ENCODE measurements around the gene AKR7A3.
"Not testable (repeated sequence)": the region's sequence is repeated elsewhere in the genome, so short reads cannot be mapped to it uniquely, and the experiment has no call there.

AKR7A3 gene

DNA sequence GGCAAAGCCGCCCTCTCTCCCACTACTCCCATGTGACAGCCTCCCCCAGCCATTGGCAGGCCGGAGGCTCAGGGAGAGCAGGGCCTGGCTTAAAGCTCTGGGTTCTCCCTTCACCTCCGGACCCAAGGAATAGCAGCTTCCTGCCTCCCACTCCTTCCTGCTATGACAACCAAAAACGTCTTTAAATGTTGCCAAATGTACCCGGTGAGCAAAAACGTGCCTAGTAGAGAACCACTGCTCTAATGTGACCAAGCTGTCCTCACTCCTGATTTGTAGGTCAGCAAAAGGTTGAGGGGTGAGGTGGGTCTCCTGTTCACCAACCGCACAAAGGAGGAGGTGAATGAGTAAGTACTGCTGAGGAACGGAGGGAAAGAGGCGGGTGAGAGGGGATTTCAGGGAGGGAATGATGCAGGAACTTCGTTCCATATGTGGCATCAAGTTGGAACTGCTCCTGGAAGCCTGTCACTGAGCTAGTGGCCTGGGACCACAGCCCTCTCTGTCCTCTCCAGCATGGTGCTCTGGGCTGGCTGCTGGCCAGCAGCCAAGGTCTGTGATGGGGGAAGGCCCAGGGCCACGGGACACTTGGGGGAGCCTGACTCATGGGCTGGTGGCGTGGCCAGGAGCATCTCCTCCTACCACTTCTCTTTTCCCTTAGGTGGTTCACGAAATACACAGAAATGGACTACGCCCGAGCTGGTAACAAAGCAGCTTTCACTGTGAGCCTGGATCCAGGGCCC is 31.2 kb downstream of the AKR7A3 start:
- peak in 1 of 2 donors; percentile 20 for DNase-seq (ENCODE audit: extremely low read depth in 1 of 2, low read depth in 1 of 2)

DNA sequence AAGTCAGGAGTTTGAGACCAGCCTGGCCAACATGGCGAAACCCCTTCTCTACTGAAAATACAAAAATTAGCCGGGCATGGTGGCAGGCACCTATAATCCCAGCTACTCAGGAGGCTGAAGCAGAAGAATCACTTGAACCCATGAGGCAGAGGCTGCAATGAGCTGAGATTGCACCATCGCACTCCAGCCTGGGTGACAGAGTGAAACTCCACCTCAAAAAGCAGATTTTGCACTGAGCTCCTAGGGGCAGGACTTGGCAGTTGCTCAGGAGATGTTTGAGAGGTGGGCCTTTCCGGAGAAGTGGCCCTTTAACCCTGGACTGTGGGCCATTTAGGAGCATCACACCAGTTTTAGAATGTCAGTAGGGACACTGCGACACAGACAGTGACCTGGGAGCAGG is 32.3 kb downstream of the AKR7A3 start:
- DNase-seq (ENCODE audit: extremely low read depth in 1 of 2, low read depth in 1 of 2) = not testable (repeated sequence)

DNA sequence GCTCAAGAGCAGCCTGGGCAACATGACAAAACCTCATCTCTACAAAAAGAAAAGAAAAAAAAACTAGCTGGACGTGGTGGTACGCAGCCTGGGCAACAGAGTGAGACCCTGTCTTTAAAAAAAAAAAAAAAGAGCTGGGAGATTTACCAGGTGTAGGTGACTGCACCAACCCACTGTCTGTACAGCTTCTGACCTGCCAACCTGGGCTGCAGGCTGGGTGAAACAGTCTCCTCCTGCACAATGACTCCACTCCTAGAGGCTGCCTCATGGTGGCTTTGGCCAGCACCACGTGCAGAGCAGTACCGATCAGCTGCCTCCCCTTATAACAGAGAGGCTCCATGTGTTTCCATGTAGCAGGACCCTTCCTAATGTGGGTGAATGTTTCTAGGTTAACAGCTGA is 33.3 kb downstream of the AKR7A3 start:
- DNase-seq (ENCODE audit: extremely low read depth in 1 of 2, low read depth in 1 of 2) = no peak

DNA sequence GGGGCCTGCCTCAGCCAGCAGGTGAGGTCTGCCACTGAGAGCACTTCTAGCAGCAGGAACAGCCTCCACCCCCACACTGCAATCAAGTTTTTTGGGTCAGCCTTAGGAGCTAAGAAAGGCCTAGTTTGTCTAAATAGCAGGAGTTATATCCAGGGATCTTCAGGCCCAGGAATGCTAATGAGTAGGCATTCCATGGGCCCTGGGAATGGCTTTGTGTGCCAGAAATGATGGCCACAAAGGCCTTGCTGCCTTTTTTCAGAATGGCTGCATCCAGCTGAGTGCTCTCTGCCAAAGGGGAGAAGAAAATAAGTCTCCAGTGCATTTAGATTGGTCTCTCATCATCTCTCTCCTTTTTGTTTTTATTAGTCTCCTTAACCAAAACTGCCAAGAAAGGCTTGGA is 34.2 kb downstream of the AKR7A3 start:
- DNase-seq (ENCODE audit: extremely low read depth in 1 of 2, low read depth in 1 of 2) = no peak

DNA sequence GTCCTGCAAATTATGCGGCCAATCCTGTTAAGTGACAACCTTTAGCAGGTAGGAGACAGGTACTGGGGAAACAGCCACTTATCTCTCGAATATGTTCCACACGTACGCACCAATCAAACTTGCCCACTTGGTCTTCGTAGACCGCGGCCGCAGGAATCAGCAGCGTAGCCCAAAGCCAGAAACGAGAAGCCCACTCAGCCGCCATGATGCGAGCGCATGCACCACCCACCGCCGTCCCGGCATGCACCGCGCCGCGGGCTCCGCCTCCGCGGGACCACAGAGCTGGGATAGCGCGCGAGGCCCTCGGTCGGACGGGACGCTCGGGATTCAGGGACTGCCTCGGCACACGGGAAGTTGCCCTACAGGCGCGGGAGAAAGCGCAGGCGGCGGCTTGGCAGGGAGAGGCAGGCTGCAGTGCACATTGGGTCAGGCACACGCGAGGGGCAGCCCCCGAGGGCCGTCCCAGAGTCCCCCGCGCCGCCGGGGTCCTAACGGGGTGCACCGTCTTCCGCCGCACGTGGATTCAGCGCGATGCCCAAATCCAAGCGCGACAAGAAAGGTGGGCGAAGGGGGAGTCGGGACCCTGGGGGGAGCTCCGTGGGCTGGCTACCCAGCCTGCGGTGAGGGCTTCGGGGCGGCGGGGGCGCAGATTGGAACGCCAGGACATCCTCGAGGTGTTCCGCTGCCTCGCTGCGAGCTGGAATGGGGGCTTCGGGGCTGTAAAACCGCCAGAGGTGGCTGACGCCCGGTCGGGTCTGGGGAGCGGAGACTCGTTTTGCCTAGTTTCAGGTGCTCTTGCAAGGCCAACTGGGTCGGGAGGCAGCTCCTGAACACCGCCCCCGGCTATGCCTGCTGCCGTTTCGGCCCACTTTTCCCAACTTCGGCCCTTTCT is 37.0 kb downstream of the AKR7A3 start, which contains the start of the genes EMC1 and MRTO4:
Gene EMC1 (minus strand): TSS at position 220 of the 892 bp plus-strand sequence. CDS start 15 bp downstream, at position 205.
Gene MRTO4 (plus strand): TSS at position 501 of the 892 bp plus-strand sequence. CDS start 31 bp downstream, at position 532.
- peak; percentile 81 to 82 for DNase-seq (ENCODE audit: extremely low read depth in 1 of 2, low read depth in 1 of 2)

DNA sequence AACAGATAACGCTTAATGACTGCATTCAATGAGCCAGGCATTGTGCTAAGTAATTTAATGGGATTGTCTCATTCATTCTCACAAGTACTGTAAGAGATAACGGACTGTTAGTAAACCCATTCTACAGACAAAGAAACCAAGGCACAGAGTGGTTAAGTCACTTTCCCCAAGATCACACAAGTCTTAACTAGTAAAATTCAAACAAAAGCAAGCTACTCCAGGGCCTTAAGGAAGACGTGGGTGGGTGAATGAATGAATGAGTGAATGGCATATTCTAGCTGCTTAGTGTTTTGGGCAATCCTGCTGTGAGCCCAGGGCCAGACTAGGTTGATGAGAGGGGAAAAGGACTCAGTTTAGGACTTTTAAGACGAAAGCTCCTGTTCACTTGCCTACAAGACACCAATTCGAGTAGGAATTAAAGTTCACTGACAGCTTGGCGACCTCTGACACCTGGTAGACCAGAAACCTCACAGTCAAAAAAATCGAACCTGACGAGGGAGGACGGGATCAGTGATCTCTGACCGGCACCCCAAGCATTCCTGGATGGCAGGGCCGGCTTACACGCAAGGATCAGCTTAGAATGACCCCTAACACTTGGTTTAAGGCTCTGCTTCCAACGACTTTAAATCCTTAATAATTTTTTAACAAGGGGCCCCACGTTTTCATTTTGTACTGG is 37.8 kb downstream of the AKR7A3 start:
- no peak for DNase-seq (ENCODE audit: extremely low read depth in 1 of 2, low read depth in 1 of 2)

DNA sequence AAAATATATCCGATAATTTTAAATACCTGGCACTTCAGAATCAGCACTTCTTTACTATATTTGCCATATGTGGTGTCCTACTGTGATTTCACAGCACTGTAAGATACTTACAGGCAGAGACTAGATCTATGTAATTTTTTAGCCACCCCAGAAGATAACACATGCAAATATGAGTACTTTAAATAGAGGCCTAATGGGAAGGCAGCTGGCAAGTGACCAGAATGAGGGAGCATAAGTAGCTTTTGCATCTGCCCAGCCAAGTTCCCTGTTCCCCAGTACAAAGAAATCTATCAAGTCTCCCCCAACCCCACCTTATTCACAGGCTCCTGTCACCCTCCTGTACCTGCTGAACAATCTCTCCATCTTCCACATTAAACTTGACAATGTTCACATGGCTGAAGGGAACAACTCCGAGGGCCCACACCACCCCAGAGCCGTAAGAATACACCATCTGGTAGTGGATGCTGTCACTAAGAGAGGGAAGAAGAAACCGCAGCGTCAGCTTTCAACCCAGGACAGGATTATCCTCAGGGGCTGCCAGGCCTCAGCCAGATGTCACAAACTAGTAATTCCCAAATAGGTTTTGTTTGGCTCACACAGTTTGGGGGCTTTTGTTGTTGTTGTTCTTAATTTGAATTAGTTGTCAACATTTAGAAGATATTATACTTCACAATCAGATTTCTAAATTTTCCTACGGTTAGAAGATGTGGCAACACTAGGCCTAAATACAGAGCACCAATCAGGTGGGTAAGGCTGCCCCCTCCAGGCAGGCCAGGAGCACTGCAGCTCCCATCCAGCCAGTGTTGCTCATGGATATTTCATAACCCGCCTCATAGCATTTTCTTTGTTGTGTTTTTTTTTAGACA is 47.7 kb downstream of the AKR7A3 start:
- peak in 1 of 2 donors; percentile 20 for DNase-seq (ENCODE audit: extremely low read depth in 1 of 2, low read depth in 1 of 2)

DNA sequence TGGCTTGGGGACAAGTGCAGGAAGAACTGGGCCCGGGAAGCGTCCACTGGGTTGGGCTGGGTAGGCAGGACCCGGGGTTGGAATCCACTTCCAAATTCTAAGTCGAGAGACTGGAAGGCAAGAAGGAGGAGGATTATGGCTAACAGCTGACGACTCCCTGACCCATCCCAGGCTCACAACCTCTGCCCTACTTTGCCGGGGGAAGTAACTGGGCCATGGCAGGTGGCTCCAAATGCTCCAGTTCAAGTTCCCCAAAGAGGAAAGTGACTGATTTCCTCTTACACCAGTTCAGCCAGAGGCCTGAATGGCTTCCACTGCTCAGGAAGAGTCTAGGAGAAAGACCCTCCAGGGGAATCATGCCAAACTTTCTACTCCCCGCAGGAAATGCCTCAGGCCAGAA is 48.7 kb downstream of the AKR7A3 start:
- no peak for DNase-seq (ENCODE audit: extremely low read depth in 1 of 2, low read depth in 1 of 2)

DNA sequence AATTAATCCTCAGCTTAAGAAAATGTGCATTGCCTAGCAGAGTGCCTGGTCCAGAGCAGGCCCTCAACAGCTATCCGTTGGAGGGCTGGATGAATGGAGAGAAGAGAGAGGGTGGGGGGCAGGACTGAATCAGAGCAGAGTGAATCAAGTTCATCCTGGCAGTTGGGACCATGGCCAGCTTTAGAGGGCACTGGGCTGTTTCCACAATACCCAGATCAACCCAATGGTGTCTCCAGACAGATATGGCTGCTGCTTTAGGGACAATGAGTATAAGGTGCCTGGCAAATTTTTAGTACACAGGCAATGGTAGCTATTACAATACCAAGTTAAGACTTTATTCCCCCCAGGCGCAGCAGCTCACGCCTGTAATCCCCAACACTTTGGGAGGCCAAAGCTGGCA is 54.3 kb downstream of the AKR7A3 start:
- no peak for DNase-seq (ENCODE audit: extremely low read depth in 1 of 2, low read depth in 1 of 2)
